GM19351 (cell line): ENCODE measurements around the gene SPNS2.
"Not testable (repeated sequence)": the region's sequence is repeated elsewhere in the genome, so short reads cannot be mapped to it uniquely, and the experiment has no call there.

Experiments
- ATAC-seq: cut with Tn5 transposase; IDR thresholded peaks from one replicate; pipeline ENCODE4 v1.9.1; 2021; ENCODE audit warnings: mild to moderate bottlenecking, moderate library complexity; ENCODE audit not compliant: unreplicated experiment

The SPNS2 gene

GRCh38 chr17:4562015-4562969 lies 63.6 kb downstream of the SPNS2 start:
- no peak for ATAC-seq

- ATAC-seq: no peak
Observed at GRCh38 chr17:4565209-4566141, 66.8 kb downstream of the SPNS2 start.

- ATAC-seq: no peak
Observed at GRCh38 chr17:4566785-4567184, 68.1 kb downstream of the SPNS2 start.

- no peak for ATAC-seq
Observed at GRCh38 chr17:4569591-4569990, 70.9 kb downstream of the SPNS2 start.

- no peak for ATAC-seq
Observed at GRCh38 chr17:4572131-4572530, 73.5 kb downstream of the SPNS2 start.

- no peak for ATAC-seq
Observed at GRCh38 chr17:4573115-4573514, 74.4 kb downstream of the SPNS2 start.

- ATAC-seq: no peak
Observed at GRCh38 chr17:4573669-4574068, 75.0 kb downstream of the SPNS2 start.

GRCh38 chr17:4574448-4575045 lies 75.9 kb downstream of the SPNS2 start:
- no peak for ATAC-seq

- no peak for ATAC-seq
Observed at GRCh38 chr17:4576161-4576558, 77.5 kb downstream of the SPNS2 start.

GRCh38 chr17:4576729-4577322 lies 78.1 kb downstream of the SPNS2 start:
- ATAC-seq: no peak

- ATAC-seq: no peak
Observed at GRCh38 chr17:4577386-4577993, 78.8 kb downstream of the SPNS2 start.

- ATAC-seq: not testable (repeated sequence)
Observed at GRCh38 chr17:4578349-4578748, 79.7 kb downstream of the SPNS2 start.

GRCh38 chr17:4579678-4580077 lies 81.0 kb downstream of the SPNS2 start:
- no peak for ATAC-seq

GRCh38 chr17:4580291-4580690 lies 81.6 kb downstream of the SPNS2 start:
- ATAC-seq: no peak

- ATAC-seq: no peak
Observed at GRCh38 chr17:4582101-4582501, 83.4 kb downstream of the SPNS2 start.

- no peak for ATAC-seq
Observed at GRCh38 chr17:4582691-4583090, 84.0 kb downstream of the SPNS2 start.

- ATAC-seq: no peak
Observed at GRCh38 chr17:4583206-4583605, 84.5 kb downstream of the SPNS2 start.

GRCh38 chr17:4583782-4584100 lies 85.1 kb downstream of the SPNS2 start:
- no peak for ATAC-seq

- ATAC-seq: no peak
Observed at GRCh38 chr17:4584101-4584916, 85.6 kb downstream of the SPNS2 start, which contains the start of gene SMTNL2. Gene SMTNL2 (plus strand): TSS chr17:4584529. CDS start chr17:4584606, 77 bp downstream.
